H9 (cell line): ENCODE results near the gene SASH3. TPM values are rescaled to one million over a fixed set of nuclear protein-coding genes. Genes with fewer than 3 reads are reported as not detected.

Source experiments
- DNase-seq: peaks from one replicate; pipeline ENCODE4 v3.0.0-alpha.2; 2017
- H2AFZ ChIP-seq: one replicate; pipeline ENCODE4 v1.6.1; 2013; ENCODE audit warnings: mild to moderate bottlenecking, low read length, control low read depth, moderate library complexity
- H2AK5ac ChIP-seq: 2 replicates; pipeline ENCODE4 v1.6.1; 2013; ENCODE audit warnings: low read length, control low read depth, mixed read lengths; ENCODE audit not compliant: insufficient read length
- H2BK120ac ChIP-seq: one replicate; pipeline ENCODE4 v1.6.1; 2013; ENCODE audit warnings: low read depth, mild to moderate bottlenecking, low read length, control low read depth, inconsistent platforms; ENCODE audit not compliant: poor library complexity, severe bottlenecking
- H2BK12ac ChIP-seq: 2 replicates; pipeline ENCODE4 v1.6.1; 2013; ENCODE audit warnings: low read length, control low read depth, mixed read lengths, low read depth; ENCODE audit not compliant: insufficient read length
- H2BK15ac ChIP-seq: 2 replicates; pipeline ENCODE4 v1.6.1; 2013; ENCODE audit warnings: low read depth, low read length, control low read depth
- H2BK20ac ChIP-seq: one replicate; pipeline ENCODE4 v1.6.1; 2013; ENCODE audit warnings: low read depth, mild to moderate bottlenecking, low read length, control low read depth, inconsistent platforms; ENCODE audit not compliant: poor library complexity, severe bottlenecking
- H2BK5ac ChIP-seq: 2 replicates; pipeline ENCODE4 v1.6.1; 2013; ENCODE audit warnings: low read length, control low read depth, mixed read lengths; ENCODE audit not compliant: insufficient read length
- H3K14ac ChIP-seq: 2 replicates; pipeline ENCODE4 v1.6.1; 2013; ENCODE audit warnings: low read length, control low read depth; ENCODE audit not compliant: insufficient read depth
- H3K18ac ChIP-seq: 2 replicates; pipeline ENCODE4 v1.6.1; 2013; ENCODE audit warnings: low read depth, mild to moderate bottlenecking, mixed read lengths, low read length, control low read depth; ENCODE audit not compliant: insufficient read length
- H3K23ac ChIP-seq: 2 replicates; pipeline ENCODE4 v1.6.1; 2013; ENCODE audit warnings: low read length, control low read depth, mixed read lengths, low read depth; ENCODE audit not compliant: insufficient read length
- H3K23me2 ChIP-seq: 2 replicates; pipeline ENCODE4 v1.6.1; 2013; ENCODE audit warnings: low read depth, mild to moderate bottlenecking, mixed read lengths, low read length, control low read depth; ENCODE audit not compliant: insufficient read length, poor library complexity, severe bottlenecking
- H3K27ac ChIP-seq: 2 replicates; pipeline ENCODE4 v1.5.1; 2013; ENCODE audit warnings: low read length, control low read depth, mixed read lengths, low read depth; ENCODE audit not compliant: insufficient read length
- H3K27me3 ChIP-seq: 2 replicates; pipeline ENCODE4 v1.6.1; 2013; ENCODE audit warnings: low read length, control low read depth, inconsistent platforms; ENCODE audit not compliant: insufficient read depth
- H3K4ac ChIP-seq: 2 replicates; pipeline ENCODE4 v1.6.1; 2013; ENCODE audit warnings: low read depth, mild to moderate bottlenecking, control low read depth, inconsistent platforms, low read length, moderate library complexity
- H3K4me1 ChIP-seq: 2 replicates; pipeline ENCODE4 v1.6.1; 2013; ENCODE audit warnings: low read length, control low read depth, inconsistent platforms; ENCODE audit not compliant: insufficient read depth
- H3K4me2 ChIP-seq: 2 replicates; pipeline ENCODE4 v1.6.1; 2013; ENCODE audit warnings: low read length, control low read depth, mixed read lengths; ENCODE audit not compliant: insufficient read length, insufficient read depth
- H3K56ac ChIP-seq: 2 replicates; pipeline ENCODE4 v1.6.1; 2013; ENCODE audit warnings: low read depth, mild to moderate bottlenecking, mixed read lengths, low read length, control low read depth; ENCODE audit not compliant: insufficient read length
- H3K79me1 ChIP-seq: 2 replicates; pipeline ENCODE4 v1.6.1; 2013; ENCODE audit warnings: low read depth, mild to moderate bottlenecking, moderate library complexity, low read length, control low read depth, inconsistent platforms; ENCODE audit not compliant: insufficient read depth, poor library complexity, severe bottlenecking
- H3K79me2 ChIP-seq: 2 replicates; pipeline ENCODE4 v1.6.1; 2013; ENCODE audit warnings: low read length, control low read depth, inconsistent platforms; ENCODE audit not compliant: insufficient read depth
- H3K9ac ChIP-seq: 2 replicates; pipeline ENCODE4 v1.6.1; 2013; ENCODE audit warnings: low read length, control low read depth, mixed read lengths; ENCODE audit not compliant: insufficient read length; ENCODE audit errors: extremely low read depth
- H3K9me3 ChIP-seq: one replicate; pipeline ENCODE4 v1.6.1; 2013; ENCODE audit warnings: low read depth, low read length, inconsistent platforms; ENCODE audit not compliant: control insufficient read depth
- H3T11ph ChIP-seq: one replicate; pipeline ENCODE4 v1.6.1; 2013; ENCODE audit warnings: mild to moderate bottlenecking, low read length, control low read depth, inconsistent platforms
- H4K20me1 ChIP-seq: one replicate; pipeline ENCODE4 v1.6.1; 2013; ENCODE audit not compliant: control insufficient read depth, insufficient read length, insufficient read depth
- H4K5ac ChIP-seq: 2 replicates; pipeline ENCODE4 v1.6.1; 2013; ENCODE audit warnings: low read depth, mild to moderate bottlenecking, mixed read lengths, low read length, control low read depth; ENCODE audit not compliant: insufficient read length
- H4K8ac ChIP-seq: replicated peaks from 2 replicates; pipeline ENCODE4 v1.6.1; 2013; ENCODE audit warnings: low read length, control low read depth, mixed read lengths, low read depth; ENCODE audit not compliant: insufficient read length
- H4K91ac ChIP-seq: 2 replicates; pipeline ENCODE4 v1.6.1; 2013; ENCODE audit warnings: low read depth, mild to moderate bottlenecking, moderate library complexity, mixed read lengths, low read length, control low read depth; ENCODE audit not compliant: insufficient read length
- H3K27ac Mint-ChIP-seq, 3 experiments: 2 replicates in 2 of 3; 3 replicates in 1 of 3; pipeline ENCODE4 v1.8.0; 2020 to 2021; ENCODE audit warnings: mixed read lengths in 3 of 3, mild to moderate bottlenecking in 1 of 3, moderate library complexity in 1 of 3
- H3K27me3 Mint-ChIP-seq: 2 replicates; pipeline ENCODE4 v1.8.0; 2021; ENCODE audit warnings: low read depth, mild to moderate bottlenecking, moderate library complexity, mixed read lengths
- H3K36me3 Mint-ChIP-seq, 3 experiments: 2 replicates in 2 of 3; 3 replicates in 1 of 3; pipeline ENCODE4 v1.8.0; 2020 to 2021; ENCODE audit warnings: low read depth in 3 of 3, mixed read lengths in 3 of 3; ENCODE audit not compliant: insufficient read depth in 1 of 3
- H3K4me1 Mint-ChIP-seq, 2 experiments: 2 replicates each; pipeline ENCODE4 v1.8.0; 2020; ENCODE audit warnings: mixed read lengths in 2 of 2
- H3K4me3 Mint-ChIP-seq, 2 experiments: 2 replicates in 1 of 2; 3 replicates in 1 of 2; pipeline ENCODE4 v1.8.0; 2020 to 2021; ENCODE audit warnings: mild to moderate bottlenecking in 2 of 2, mixed read lengths in 2 of 2, moderate library complexity in 1 of 2
- H3K9me3 Mint-ChIP-seq, 2 experiments: 2 replicates in 1 of 2; 3 replicates in 1 of 2; pipeline ENCODE4 v1.8.0; 2020; ENCODE audit warnings: mild to moderate bottlenecking in 2 of 2, mixed read lengths in 2 of 2, moderate library complexity in 1 of 2
- WGBS: extraction: QIAGEN DNeasy Blood & Tissue Kit; methylation state at CpG from one replicate; pipeline ENCODE4 v1.1.7; 2013; ENCODE audit warnings: missing lambda C conversion rate, low lambda C conversion rate, mixed read lengths; ENCODE audit not compliant: insufficient read length; ENCODE audit errors: extremely low coverage; 5-methylcytosine and 5-hydroxymethylcytosine counted together
- total RNA-seq: library from RNA; stranded (reverse); gene quantifications from 2 replicates; pipeline ENCODE4 v1.2.1, GENCODE V29; 2021
- TF ChIP-seq, protein P1 (sequence below): fragments of 200-600 bp; sonication (generic); conservative IDR thresholded peaks from 3 replicates; pipeline ENCODE4 v1.8.0; 2021; ENCODE audit warnings: antibody characterized with exemption, mild to moderate bottlenecking

Gene SASH3
- total RNA-seq, 1 experiment from 2014 or later = not detected

DNA sequence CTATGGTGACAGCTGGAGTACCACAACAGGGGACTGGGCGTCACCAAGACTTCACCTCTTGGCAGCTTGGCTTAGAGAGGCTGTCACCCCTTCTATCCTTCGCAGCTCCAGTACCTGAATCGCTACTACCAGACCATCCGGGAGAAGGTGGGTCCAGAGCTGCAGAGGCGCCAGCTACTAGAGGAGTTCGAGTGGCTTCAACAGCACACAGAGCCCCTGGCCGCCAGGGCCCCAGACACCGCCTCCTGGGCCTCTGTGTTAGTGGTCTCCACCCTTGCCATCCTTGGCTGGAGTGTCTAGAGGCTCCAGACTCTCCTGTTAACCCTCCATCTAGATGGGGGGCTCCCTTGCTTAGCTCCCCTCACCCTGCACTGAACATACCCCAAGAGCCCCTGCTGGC lies 11.6 kb upstream of the SASH3 start:
- H2AK5ac ChIP-seq = no peak overlapping the region
- peaks cover 4% of the 10 kb centered on the region; the same call in 1 of the 2 replicates for H3K4me1 ChIP-seq
- no peak overlapping the region for H2BK12ac ChIP-seq
- no peak overlapping the region for H3K4ac ChIP-seq
- no peak overlapping the region for H4K91ac ChIP-seq
- DNase-seq = no peak
- H3K27me3 Mint-ChIP-seq = no peaks in the 10 kb centered on the region
- no peaks in the 10 kb centered on the region for H3K79me2 ChIP-seq
- H3K4me3 Mint-ChIP-seq = no peak overlapping the region
- TF ChIP-seq, protein P1, sequence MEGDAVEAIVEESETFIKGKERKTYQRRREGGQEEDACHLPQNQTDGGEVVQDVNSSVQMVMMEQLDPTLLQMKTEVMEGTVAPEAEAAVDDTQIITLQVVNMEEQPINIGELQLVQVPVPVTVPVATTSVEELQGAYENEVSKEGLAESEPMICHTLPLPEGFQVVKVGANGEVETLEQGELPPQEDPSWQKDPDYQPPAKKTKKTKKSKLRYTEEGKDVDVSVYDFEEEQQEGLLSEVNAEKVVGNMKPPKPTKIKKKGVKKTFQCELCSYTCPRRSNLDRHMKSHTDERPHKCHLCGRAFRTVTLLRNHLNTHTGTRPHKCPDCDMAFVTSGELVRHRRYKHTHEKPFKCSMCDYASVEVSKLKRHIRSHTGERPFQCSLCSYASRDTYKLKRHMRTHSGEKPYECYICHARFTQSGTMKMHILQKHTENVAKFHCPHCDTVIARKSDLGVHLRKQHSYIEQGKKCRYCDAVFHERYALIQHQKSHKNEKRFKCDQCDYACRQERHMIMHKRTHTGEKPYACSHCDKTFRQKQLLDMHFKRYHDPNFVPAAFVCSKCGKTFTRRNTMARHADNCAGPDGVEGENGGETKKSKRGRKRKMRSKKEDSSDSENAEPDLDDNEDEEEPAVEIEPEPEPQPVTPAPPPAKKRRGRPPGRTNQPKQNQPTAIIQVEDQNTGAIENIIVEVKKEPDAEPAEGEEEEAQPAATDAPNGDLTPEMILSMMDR = no peak
- no peaks in the 10 kb centered on the region; a peak in 1 of 7 replicates for H3K36me3 Mint-ChIP-seq
- no peak overlapping the region for H3K27ac ChIP-seq
- no peak overlapping the region for H2BK20ac ChIP-seq
- WGBS = no CpG with 5 or more reads among the region's 8 CpGs
- no peak overlapping the region for H4K5ac ChIP-seq
- H3K27ac Mint-ChIP-seq = peak overlapping the region in 1 of 3 experiments; percentile 48; a peak in 1 of 7 replicates
- H3K56ac ChIP-seq = no peak overlapping the region
- H2BK5ac ChIP-seq = no peak overlapping the region
- no peaks in the 10 kb centered on the region for H4K20me1 ChIP-seq
- no peaks in the 10 kb centered on the region for H3K79me1 ChIP-seq
- H2BK15ac ChIP-seq = no peak overlapping the region
- no peak overlapping the region for H2AFZ ChIP-seq
- H3K23ac ChIP-seq = no peak overlapping the region
- no peak overlapping the region for H4K8ac ChIP-seq
- peaks cover 3 to 4% of the 10 kb centered on the region in 2 experiments; a peak in 1 of 4 replicates for H3K4me1 Mint-ChIP-seq
- no peak overlapping the region for H2BK120ac ChIP-seq
- no peak overlapping the region for H3K9ac ChIP-seq
- no peaks in the 10 kb centered on the region for H3K27me3 ChIP-seq
- H3T11ph ChIP-seq = no peak overlapping the region
- H3K14ac ChIP-seq = no peak overlapping the region
- no peaks in the 10 kb centered on the region for H3K23me2 ChIP-seq
- H3K9me3 ChIP-seq = no peaks in the 10 kb centered on the region
- H3K18ac ChIP-seq = no peak overlapping the region
- H3K4me2 ChIP-seq = no peak overlapping the region
- peaks cover 0 to 64% of the 10 kb centered on the region in 2 experiments; a peak in 2 of 5 replicates for H3K9me3 Mint-ChIP-seq
